H1 (cell line): Measurements from ENCODE around the gene ZNF106. TPM values are rescaled to one million over a fixed set of nuclear protein-coding genes. Genes with fewer than 3 reads are reported as not detected.

Experiments
- ASH2L ChIP-seq: fragments of 200-600, 300-600 bp; sonication (generic); IDR thresholded peaks from one replicate; pipeline ENCODE4 v1.7.1; 2017; ENCODE audit warnings: low read length
- CBX8 ChIP-seq: fragments of 300-800, 300-1000 bp; sonication (generic); IDR thresholded peaks from 2 replicates; pipeline ENCODE4 v1.7.1; 2016; ENCODE audit warnings: low read depth, low read length, borderline replicate concordance
- polyA plus RNA-seq, 7 experiments: library from polyadenylated mRNA; depleted of rRNA in 3 of 7; stranded (reverse) in 5 of 7; unstranded in 2 of 7; fragments of >200 nt in 5 of 7; fragments of 200-250 nt in 2 of 7; gene quantifications; 1 replicate in 5 of 7; 2 replicates in 1 of 7; 4 replicates in 1 of 7; pipeline versions ENCODE4 v1.2.1 to v1.2.3, GENCODE V29; 2011 to 2013; ENCODE audit warnings: missing spikeins in 2 of 7, mixed read lengths in 2 of 7
- total RNA-seq: library from RNA; stranded (reverse); fragmentation: NEBNext Ultra II Directional; extraction: Animal tissue kit (Norgen Biotek cat#: 25700); gene quantifications from 2 replicates; pipeline ENCODE4 v1.2.1, GENCODE V29; 2021

ZNF106 gene
- total and polyA plus RNA-seq, 2 of the 8 experiments (the other 6 are each of a cell fraction or from before 2014, with no cell fraction given): 18.2 to 62.0 TPM

- TF ChIP-seq CBX8: no peak
- TF ChIP-seq ASH2L: no peak
Measured at GRCh38 chr15:42510258-42511006, 19.5 kb upstream of the ZNF106 start (continued).
